HG02973 (cell line): Measurements from ENCODE around the gene DAPK1.

Experiments
- ATAC-seq: cut with Tn5 transposase; IDR thresholded peaks from one replicate; pipeline ENCODE4 v1.9.1; 2021; ENCODE audit warnings: moderate library complexity; ENCODE audit not compliant: unreplicated experiment

The DAPK1 gene

GRCh38 chr9:87609002-87609401, 111.3 kb downstream of the DAPK1 start:
- no peak for ATAC-seq

GRCh38 chr9:87609486-87609885, 111.8 kb downstream of the DAPK1 start:
- ATAC-seq: no peak

- ATAC-seq: no peak
Measured at GRCh38 chr9:87610200-87611155, 112.8 kb downstream of the DAPK1 start.

- ATAC-seq: no peak
Measured at GRCh38 chr9:87611776-87612175, 114.1 kb downstream of the DAPK1 start.

- ATAC-seq: no peak
Measured at GRCh38 chr9:87612536-87612935, 114.9 kb downstream of the DAPK1 start.

- ATAC-seq: no peak
Measured at GRCh38 chr9:87613265-87614111, 115.8 kb downstream of the DAPK1 start.

- ATAC-seq: no peak
Measured at GRCh38 chr9:87614397-87614796, 116.7 kb downstream of the DAPK1 start.

GRCh38 chr9:87615136-87615535, 117.5 kb downstream of the DAPK1 start:
- ATAC-seq: no peak

- no peak for ATAC-seq
Measured at GRCh38 chr9:87615547-87616148, 118.0 kb downstream of the DAPK1 start.

- no peak for ATAC-seq
Measured at GRCh38 chr9:87618226-87618625, 120.6 kb downstream of the DAPK1 start.

- ATAC-seq: no peak
Measured at GRCh38 chr9:87618931-87619330, 121.3 kb downstream of the DAPK1 start.

GRCh38 chr9:87619346-87619745, 121.7 kb downstream of the DAPK1 start:
- no peak for ATAC-seq

GRCh38 chr9:87620731-87621322, 123.2 kb downstream of the DAPK1 start:
- no peak for ATAC-seq

GRCh38 chr9:87622098-87622497, 124.4 kb downstream of the DAPK1 start:
- ATAC-seq: no peak

GRCh38 chr9:87622923-87623322, 125.3 kb downstream of the DAPK1 start:
- no peak for ATAC-seq

GRCh38 chr9:87628346-87628745, 130.7 kb downstream of the DAPK1 start:
- ATAC-seq: no peak

GRCh38 chr9:87629104-87629503, 131.4 kb downstream of the DAPK1 start:
- ATAC-seq: no peak

- no peak for ATAC-seq
Measured at GRCh38 chr9:87630266-87630665, 132.6 kb downstream of the DAPK1 start.

- no peak for ATAC-seq
Measured at GRCh38 chr9:87630846-87631245, 133.2 kb downstream of the DAPK1 start.

GRCh38 chr9:87635656-87636501, 138.2 kb downstream of the DAPK1 start:
- ATAC-seq: no peak
